ENCODE results near the gene SURF6.
"Not testable (repeated sequence)": the region's sequence is repeated elsewhere in the genome, so short reads cannot be mapped to it uniquely, and the experiment has no call there.

SURF6 gene

GRCh38 chr9:133347985-133348717 lies 12.2 kb upstream of the SURF6 start, which contains the start of the genes MED22 and RPL7A:
MED22 (minus strand) TSS chr9:133348131; CDS start chr9:133346662, 1,469 bp downstream.
RPL7A (plus strand) TSS chr9:133348218; CDS start chr9:133348244, 26 bp downstream.
- peak; percentile 79 to 82 for DNase-seq (ENCODE audit: low read depth in 2 of 2)

- peak in 1 of 2 donors; percentile 12 for DNase-seq (ENCODE audit: low read depth in 2 of 2)
Observed at GRCh38 chr9:133347515-133347984, 11.6 kb upstream of the SURF6 start.

DNA sequence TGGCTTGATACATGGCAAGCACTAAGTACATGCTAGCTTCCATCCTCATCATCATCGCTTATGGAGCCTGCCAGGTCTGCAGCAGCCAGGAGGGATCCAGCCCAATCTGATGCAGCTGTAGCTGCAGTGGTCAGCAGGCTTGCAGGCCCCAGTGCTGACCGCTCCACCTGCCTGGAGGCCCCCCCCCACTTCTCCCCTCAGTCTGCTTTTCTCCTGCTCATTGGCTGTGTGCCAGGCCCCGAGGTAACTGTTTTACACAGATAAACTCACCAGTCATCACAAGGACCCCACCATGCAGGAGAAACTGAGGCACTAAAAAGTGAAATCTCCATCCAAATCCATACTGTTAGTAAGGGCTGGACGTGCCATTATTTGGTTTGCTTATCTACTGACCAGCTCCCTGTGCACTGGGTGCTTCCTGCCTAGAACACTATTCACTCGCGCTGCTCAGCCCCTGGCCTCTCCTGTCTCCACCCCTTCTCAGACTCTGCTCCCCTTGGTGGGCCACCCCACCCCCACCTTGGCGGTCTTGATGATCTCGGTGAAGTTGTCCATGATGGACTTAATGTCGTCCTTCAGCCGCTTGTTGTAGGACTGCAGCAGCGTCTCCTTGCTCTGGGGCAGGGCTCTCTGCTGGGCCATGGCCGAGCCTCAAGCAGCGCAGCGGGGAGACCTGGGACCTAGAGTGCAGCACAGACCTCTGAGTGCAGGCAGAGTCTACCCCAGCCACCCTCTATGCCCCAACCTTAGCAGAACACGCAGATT lies 10.2 kb upstream of the SURF6 start:
- DNase-seq (ENCODE audit: low read depth in 2 of 2) = no peak

DNA sequence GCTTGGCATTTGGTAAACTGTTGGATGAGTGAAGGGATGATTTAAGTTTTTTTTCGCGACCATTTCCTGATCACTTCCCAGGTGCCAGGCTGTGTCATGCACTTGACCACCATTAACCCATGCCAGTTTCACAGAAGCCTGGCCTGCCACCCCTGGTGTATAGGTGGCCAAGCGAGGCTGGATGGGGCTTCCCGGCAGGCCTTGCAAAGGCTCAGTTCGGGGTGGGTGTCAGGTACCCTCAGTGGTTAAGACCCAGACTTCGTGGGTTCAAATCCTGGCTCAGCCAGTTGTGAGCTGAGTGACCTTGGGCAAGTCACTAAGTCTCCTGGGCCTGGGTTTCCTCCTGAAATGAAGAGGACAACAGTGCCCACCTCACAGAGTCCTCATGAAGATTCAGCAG lies 9.6 kb upstream of the SURF6 start:
- no peak for DNase-seq (ENCODE audit: low read depth in 2 of 2)

DNA sequence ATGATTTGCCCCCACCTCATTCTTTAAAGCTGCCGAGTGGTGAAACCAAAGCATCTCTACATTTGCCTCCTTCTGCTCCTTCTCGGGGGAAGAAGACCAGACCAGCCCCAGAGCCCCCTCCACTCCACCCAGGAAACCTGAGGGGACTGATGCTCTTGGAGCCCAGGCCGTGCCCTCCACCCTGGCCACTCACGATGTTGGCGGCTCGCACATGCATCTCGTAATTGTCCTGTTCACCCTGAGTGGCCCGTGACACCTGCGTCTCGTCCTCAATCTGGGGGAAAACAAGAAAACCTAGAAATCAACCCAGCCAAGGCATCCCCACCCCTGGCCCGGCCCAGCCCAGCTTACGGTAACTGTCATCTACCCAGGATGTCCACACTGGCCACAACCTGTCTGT lies 9.0 kb upstream of the SURF6 start:
- DNase-seq (ENCODE audit: low read depth in 2 of 2) = no peak

DNA sequence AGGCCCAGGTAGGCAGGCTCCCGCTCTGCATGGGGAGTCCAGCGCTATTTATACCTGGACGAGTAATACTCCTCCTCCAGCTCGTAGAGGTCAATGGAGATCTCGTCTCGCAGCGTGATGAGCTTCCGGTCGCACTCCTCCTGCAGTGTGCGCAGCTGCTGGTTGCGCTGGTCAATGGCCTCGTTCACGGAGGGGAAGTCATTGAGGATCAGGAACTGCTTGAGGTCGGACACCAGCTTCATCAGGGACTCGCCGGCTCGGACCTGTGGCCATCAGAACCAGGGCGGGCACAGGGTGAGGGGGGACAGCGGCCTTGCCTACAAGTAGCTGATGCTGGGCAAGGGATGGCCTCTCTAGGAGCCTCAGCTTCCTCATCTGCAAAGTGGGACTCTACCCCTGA lies 8.1 kb upstream of the SURF6 start:
- no peak for DNase-seq (ENCODE audit: low read depth in 2 of 2)

DNA sequence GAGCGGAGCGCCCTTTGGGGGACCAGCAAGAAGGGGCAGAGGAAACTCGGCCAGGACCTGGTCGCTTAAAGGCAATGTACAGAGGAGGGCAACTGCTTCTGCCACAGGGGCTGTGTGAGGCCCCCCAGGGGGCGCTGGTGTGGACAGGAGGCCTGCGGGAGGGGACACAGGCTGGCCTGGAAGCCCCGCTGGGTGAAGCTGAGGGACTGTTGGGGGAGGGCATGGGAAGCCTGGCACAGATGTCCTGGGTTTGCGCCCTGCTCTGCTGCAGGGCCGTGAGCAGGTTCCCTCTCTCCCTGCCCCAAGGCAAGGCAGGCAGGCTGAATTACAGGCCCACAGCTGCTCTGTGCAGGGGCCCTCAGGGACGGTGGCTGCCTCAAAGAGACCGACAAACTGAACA lies 6.6 kb upstream of the SURF6 start:
- no peak for DNase-seq (ENCODE audit: low read depth in 2 of 2)

GRCh38 chr9:133342069-133342406 lies 6.0 kb upstream of the SURF6 start:
- no peak for DNase-seq (ENCODE audit: low read depth in 2 of 2)

DNA sequence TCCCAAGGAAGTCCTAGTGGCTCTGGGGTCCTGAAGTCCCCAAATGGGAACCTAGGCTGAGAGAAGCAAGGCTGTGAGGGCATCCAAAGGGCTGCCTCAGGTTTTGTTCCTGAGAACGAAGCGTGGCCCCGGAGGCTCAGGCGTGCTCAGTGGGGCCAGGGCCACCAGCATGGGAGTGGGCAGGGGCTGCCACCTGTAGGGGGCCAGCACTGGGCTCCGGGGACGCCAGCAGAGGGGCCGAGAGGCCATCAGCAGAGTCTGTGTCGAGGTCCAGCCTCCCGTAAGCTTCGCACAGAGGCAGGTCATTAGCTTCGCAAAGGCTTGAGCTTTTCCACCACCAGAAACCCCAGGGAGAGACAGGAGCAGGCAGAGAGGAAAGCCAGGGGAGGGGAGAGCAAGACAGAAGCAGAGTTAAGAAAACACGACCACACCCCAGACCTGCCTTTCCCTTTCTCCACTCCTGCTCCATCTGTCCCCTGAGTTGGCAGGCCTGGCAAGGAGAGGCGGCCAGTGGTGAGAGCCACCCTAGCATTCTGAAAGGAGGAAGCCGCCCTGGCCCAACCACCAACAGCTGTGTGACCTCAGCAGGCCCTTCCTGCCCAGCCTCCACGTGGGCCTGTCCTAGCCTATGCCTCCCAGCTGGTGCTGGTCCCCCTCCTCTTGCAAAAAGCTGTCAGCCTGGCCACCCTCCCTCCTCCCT lies 5.5 kb upstream of the SURF6 start:
- no peak for DNase-seq (ENCODE audit: low read depth in 2 of 2)

- no peak for DNase-seq (ENCODE audit: low read depth in 2 of 2)
Observed at GRCh38 chr9:133340916-133341315, 4.9 kb upstream of the SURF6 start.

DNA sequence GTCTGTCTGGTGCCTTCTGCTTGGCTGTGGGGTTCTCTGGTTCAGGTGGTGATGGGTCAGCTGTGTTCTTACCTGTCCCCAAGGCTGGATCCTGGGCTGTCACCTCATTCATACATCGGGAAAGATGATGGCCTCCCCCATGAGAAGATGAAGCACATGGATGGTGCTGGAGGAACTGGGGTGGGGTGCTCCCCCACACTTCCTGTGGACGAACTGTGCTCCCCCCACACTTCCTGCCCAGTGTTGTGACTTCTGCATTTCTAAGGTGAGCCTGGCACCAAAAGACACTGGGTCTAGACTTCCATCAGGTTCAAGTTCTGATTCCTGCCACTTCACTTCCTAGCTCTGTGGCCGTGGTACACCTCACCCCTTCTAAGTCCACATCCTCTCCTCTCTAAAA lies 4.3 kb upstream of the SURF6 start:
- DNase-seq (ENCODE audit: low read depth in 2 of 2) = no peak

- DNase-seq (ENCODE audit: low read depth in 2 of 2) = no peak
Observed at GRCh38 chr9:133339641-133340040, 3.7 kb upstream of the SURF6 start.

- DNase-seq (ENCODE audit: low read depth in 2 of 2) = not testable (repeated sequence)
Observed at GRCh38 chr9:133334888-133335287, 1.1 kb downstream of the SURF6 start.

GRCh38 chr9:133334161-133334560 lies 1.8 kb downstream of the SURF6 start:
- DNase-seq (ENCODE audit: low read depth in 2 of 2) = no peak

- no peak for DNase-seq (ENCODE audit: low read depth in 2 of 2)
Observed at GRCh38 chr9:133333566-133333965, 2.4 kb downstream of the SURF6 start.

- DNase-seq (ENCODE audit: low read depth in 2 of 2) = no peak
Observed at GRCh38 chr9:133333011-133333410, 3.0 kb downstream of the SURF6 start.

DNA sequence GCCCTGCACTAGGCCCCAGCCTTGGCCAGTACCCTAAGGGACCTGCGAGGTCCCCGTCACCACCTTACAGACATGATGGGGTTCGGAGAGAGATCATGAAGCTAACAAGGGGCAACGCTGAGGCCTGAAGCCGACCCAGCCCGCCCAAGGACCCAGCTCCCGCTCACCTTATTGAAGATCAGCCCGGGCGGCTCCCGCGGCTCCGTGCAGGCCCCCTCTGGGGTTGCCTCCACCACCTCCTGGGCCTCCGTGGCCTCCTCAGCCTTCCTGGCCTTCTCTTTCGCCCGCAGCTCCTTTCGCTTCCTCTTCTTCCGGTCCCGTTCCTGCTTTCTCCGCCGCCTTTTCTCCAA lies 3.6 kb downstream of the SURF6 start:
- DNase-seq (ENCODE audit: low read depth in 2 of 2) = no peak

- DNase-seq (ENCODE audit: low read depth in 2 of 2) = no peak
Observed at GRCh38 chr9:133331641-133332380, 4.2 kb downstream of the SURF6 start.

GRCh38 chr9:133331221-133331620 lies 4.8 kb downstream of the SURF6 start:
- no peak for DNase-seq (ENCODE audit: low read depth in 2 of 2)

- DNase-seq (ENCODE audit: low read depth in 2 of 2) = not testable (repeated sequence)
Observed at GRCh38 chr9:133329306-133330156, 6.5 kb downstream of the SURF6 start.

Data from stimulated activated CD8-positive, alpha-beta memory T cell treated with anti-CD3 and anti-CD28 coated beads, Interleukin-2, amount 100 ng/mL, for 1 hour (primary cell).